OCI-LY7 (cell line): ENCODE measurements around the gene LRRC8C. TPM values are rescaled to one million over a fixed set of nuclear protein-coding genes. Genes with fewer than 3 reads are reported as not detected.

ENCODE experiments used
- BruUV-seq: library from RNA; stranded (reverse); fragments of 400-500 nt; replicated peaks from 2 replicates; lab custom pipeline; 2021; lab: Mats Ljungman, UMichigan
- CTCF ChIA-PET: fragments of 300-600 bp; sonication (Branson Sonifier 250); formaldehyde crosslinking; loops from one replicate; lab custom pipeline; 2022; ENCODE audit warnings: antibody characterized with exemption; ENCODE audit not compliant: unreplicated experiment; lab: Charles Lee
- POLR2A ChIA-PET: fragments of 300-600 bp; sonication (Branson Sonifier 250); formaldehyde crosslinking; loops from one replicate; lab custom pipeline; 2022; ENCODE audit warnings: antibody characterized with exemption; lab: Charles Lee
- DNase-seq: peaks from one replicate; pipeline ENCODE4 v3.0.0-alpha.2; 2015; ENCODE audit warnings: low spot score
- H2AFZ ChIP-seq: fragments of 200-600 bp; sonication (generic), shearing (Covaris generic); 2 replicates; pipeline ENCODE4 v1.6.1; 2014; ENCODE audit warnings: mild to moderate bottlenecking, antibody characterized with exemption, low read length, moderate library complexity
- H3K27ac ChIP-seq: fragments of 200-600 bp; sonication (generic); 2 replicates; pipeline ENCODE4 v1.5.1; 2014; ENCODE audit warnings: mixed run types, low read depth, mild to moderate bottlenecking, moderate library complexity, low read length, inconsistent platforms; ENCODE audit not compliant: poor library complexity, severe bottlenecking
- H3K36me3 ChIP-seq: fragments of 200-600 bp; sonication (generic); 2 replicates; pipeline ENCODE4 v1.6.1; 2014; ENCODE audit warnings: mild to moderate bottlenecking, antibody characterized with exemption, low read length, moderate library complexity, mixed read lengths; ENCODE audit not compliant: insufficient read depth
- H3K4me1 ChIP-seq: fragments of 200-600 bp; sonication (generic); 2 replicates; pipeline ENCODE4 v1.5.1; 2014; ENCODE audit warnings: mild to moderate bottlenecking, low read length; ENCODE audit not compliant: insufficient read depth, poor library complexity, severe bottlenecking
- H3K4me2 ChIP-seq: fragments of 200-600 bp; sonication (generic); 2 replicates; pipeline ENCODE4 v1.6.1; 2014; ENCODE audit warnings: mild to moderate bottlenecking, low read length
- H3K4me3 ChIP-seq: fragments of 200-600 bp; sonication (generic); 2 replicates; pipeline ENCODE4 v1.5.1; 2014; ENCODE audit warnings: mild to moderate bottlenecking, low read depth, low read length; ENCODE audit not compliant: poor library complexity, severe bottlenecking
- H3K79me2 ChIP-seq: fragments of 200-600 bp; sonication (generic); 2 replicates; pipeline ENCODE4 v1.6.1; 2016; ENCODE audit warnings: low read depth, mild to moderate bottlenecking, low read length, moderate library complexity, mixed read lengths; ENCODE audit not compliant: insufficient read depth
- H3K9me2 ChIP-seq: fragments of 200-600 bp; sonication (generic); 2 replicates; pipeline ENCODE4 v1.6.1; 2016; ENCODE audit warnings: mild to moderate bottlenecking, low read length, mixed read lengths; ENCODE audit not compliant: insufficient read depth
- H3K9me3 ChIP-seq: fragments of 200-600 bp; sonication (generic); 2 replicates; pipeline ENCODE4 v1.6.1; 2014; ENCODE audit warnings: mild to moderate bottlenecking, mixed run types, low read length, mixed read lengths
- H4K20me1 ChIP-seq: fragments of 200-600 bp; sonication (generic); 2 replicates; pipeline ENCODE4 v1.6.1; 2014; ENCODE audit warnings: mild to moderate bottlenecking, antibody characterized with exemption, low read length, moderate library complexity, mixed read lengths; ENCODE audit not compliant: insufficient read depth
- EZH2phosphoT487 ChIP-seq: fragments of 200-600 bp; sonication (generic); IDR thresholded peaks from 2 replicates; pipeline ENCODE4 v1.6.1; 2018; ENCODE audit warnings: low read depth, borderline replicate concordance, mild to moderate bottlenecking, mixed run types, antibody characterized with exemption, low read length, moderate library complexity, mixed read lengths
- intact Hi-C: fragments of 100-400 bp; cut with micrococcal nuclease; formaldehyde crosslinking; loops from one replicate; pipeline ENCODE4 v1.10.0; 2022; ENCODE audit not compliant: unreplicated experiment
- total RNA-seq, 2 experiments: library from RNA; depleted of rRNA in 1 of 2; stranded (reverse); fragments of >200 nt in 1 of 2; shearing (Covaris generic) in 1 of 2; gene quantifications; 2 replicates each; pipeline ENCODE4 v1.2.3, GENCODE V29; 2014 to 2022
- TF ChIP-seq, protein P1 (sequence below): fragments of 200-600 bp; sonication (generic); conservative IDR thresholded peaks from 2 replicates; pipeline ENCODE4 v1.5.1; 2014; ENCODE audit warnings: mild to moderate bottlenecking, antibody characterized with exemption, low read length, moderate library complexity, mixed read lengths

The LRRC8C gene
- total RNA-seq, 2 experiments from 2014 or later, result 6.0 to 9.0 TPM

DNA sequence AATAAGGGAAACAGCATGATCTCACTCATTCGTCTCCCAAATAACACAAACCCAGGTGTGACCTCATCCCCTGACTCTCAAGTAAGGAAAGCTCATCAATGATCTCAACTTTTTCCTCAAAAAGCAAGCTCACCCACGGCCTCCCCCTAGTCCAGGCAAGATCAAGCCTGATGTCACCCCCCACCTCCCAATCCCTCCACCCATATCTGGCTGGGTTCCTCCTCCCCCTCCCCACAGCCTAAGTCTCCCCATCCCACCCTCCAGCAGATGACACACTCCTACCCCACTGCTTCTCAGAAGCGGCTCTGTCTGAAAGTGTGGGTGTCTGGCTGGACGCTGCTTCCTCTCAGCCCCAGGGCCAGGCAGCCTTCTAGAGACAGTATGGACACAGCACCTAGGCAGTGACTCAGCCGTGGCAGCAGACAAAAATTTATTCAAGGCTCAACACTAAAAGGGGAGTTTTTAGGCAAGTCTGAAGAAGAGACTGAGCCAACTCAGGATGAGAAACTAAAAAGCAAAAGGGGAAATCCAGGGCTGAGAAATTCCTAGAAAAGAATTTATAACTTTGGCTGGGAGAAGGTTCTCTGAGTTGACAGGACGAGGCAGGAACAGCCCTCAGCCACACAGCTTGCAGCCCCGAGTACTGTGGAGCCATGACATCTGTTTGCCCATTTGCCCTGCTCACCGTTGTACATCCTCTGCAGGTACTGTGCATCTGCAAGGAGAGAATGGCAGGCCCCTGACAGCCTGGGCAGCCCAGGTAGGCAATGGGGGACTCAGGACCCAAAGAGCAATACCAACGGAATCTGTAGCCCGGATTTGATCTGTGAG, 106.3 kb downstream of the LRRC8C start:
- no peaks in the 10 kb centered on the region for H3K79me2 ChIP-seq
- no peaks in the 10 kb centered on the region for H4K20me1 ChIP-seq
- DNase-seq, result no peak
- H3K4me2 ChIP-seq, result no peak overlapping the region
- ChIA-PET CTCF (no interaction called here), POLR2A (interaction anchor here (1.0 kb wide), 1 partner anchor 19 kb away, joined by 3 read pairs; no protein-coding TSS in a partner anchor)
- H3K9me2 ChIP-seq, result no peaks in the 10 kb centered on the region
- no peaks in the 10 kb centered on the region for H3K36me3 ChIP-seq
- no TSS peak for BruUV-seq
- H3K27ac ChIP-seq, result no peak overlapping the region
- H3K4me3 ChIP-seq, result no peak overlapping the region
- H3K4me1 ChIP-seq, result peaks cover 5% of the 10 kb centered on the region
- TF ChIP-seq, protein P1, sequence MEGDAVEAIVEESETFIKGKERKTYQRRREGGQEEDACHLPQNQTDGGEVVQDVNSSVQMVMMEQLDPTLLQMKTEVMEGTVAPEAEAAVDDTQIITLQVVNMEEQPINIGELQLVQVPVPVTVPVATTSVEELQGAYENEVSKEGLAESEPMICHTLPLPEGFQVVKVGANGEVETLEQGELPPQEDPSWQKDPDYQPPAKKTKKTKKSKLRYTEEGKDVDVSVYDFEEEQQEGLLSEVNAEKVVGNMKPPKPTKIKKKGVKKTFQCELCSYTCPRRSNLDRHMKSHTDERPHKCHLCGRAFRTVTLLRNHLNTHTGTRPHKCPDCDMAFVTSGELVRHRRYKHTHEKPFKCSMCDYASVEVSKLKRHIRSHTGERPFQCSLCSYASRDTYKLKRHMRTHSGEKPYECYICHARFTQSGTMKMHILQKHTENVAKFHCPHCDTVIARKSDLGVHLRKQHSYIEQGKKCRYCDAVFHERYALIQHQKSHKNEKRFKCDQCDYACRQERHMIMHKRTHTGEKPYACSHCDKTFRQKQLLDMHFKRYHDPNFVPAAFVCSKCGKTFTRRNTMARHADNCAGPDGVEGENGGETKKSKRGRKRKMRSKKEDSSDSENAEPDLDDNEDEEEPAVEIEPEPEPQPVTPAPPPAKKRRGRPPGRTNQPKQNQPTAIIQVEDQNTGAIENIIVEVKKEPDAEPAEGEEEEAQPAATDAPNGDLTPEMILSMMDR, result no peak
- TF ChIP-seq EZH2phosphoT487, result no peak
- no peaks in the 10 kb centered on the region for H3K9me3 ChIP-seq
- intact Hi-C loops, result no loop called here
- H2AFZ ChIP-seq, result no peak overlapping the region

DNA sequence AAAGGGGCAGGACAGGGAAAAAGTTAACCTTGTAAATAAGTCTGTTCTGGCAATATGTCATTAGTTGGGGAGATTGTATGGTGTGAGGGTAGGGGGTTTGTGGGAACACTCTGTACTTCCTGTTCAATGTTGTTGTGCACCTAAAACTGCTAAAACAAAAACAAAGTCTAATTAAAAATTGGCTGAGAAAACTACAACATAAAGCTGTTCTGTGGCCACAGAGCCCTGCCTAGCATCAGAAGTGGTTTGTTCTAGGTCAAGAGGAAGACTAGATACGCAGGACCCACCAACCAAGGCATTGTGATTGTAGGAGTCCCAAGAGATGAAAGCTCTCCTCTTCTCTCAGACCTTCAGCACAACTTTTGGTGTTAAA, 106.9 kb downstream of the LRRC8C start:
- Histone ChIP-seq H3K36me3 (no peaks in the 10 kb centered on the region), H3K4me3 (no peak overlapping the region), H3K9me2 (no peaks in the 10 kb centered on the region), H3K4me1 (peaks cover 5% of the 10 kb centered on the region), H4K20me1 (no peaks in the 10 kb centered on the region), H3K4me2 (no peak overlapping the region), H3K27ac (no peak overlapping the region), H2AFZ (no peak overlapping the region), H3K79me2 (no peaks in the 10 kb centered on the region), H3K9me3 (no peaks in the 10 kb centered on the region)
- BruUV-seq, result no TSS peak
- ChIA-PET CTCF (no interaction called here), POLR2A (interaction anchor here (0.6 to 1.0 kb wide), 2 partner anchors 20 to 158 kb away, joined by 3 read pairs; no protein-coding TSS in a partner anchor)
- no peak for DNase-seq
- intact Hi-C loops, result no loop called here
- TF ChIP-seq, protein P1, result no peak
- no peak for TF ChIP-seq EZH2phosphoT487

DNA sequence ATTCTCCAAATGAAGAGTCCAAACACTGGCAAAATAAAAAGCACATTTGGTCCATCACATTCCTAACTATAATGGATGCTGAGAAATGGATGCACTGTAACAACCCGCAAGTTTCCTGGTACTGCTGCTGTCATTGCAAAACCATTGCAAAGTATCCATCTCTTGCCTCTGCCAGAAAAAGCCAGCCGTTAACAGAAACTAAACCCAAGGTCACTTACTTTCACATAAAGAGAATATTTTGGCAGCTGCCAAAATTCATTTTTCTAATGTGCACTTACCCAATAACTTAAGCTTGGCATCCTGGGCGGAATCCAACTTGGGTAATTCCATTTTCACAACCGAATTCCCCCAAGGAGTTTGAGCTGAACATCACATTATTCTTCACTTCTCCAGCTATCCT, 110.9 kb downstream of the LRRC8C start:
- intact Hi-C loops, result no loop called here
- BruUV-seq, result no TSS peak
- no peak for DNase-seq
- ChIA-PET POLR2A (interaction anchor here (0.7 to 1.7 kb wide), 3 partner anchors 23 to 1194 kb away, joined by 3 to 5 read pairs (median 4); no protein-coding TSS in a partner anchor), CTCF (no interaction called here)
- no peaks in the 10 kb centered on the region for H3K9me3 ChIP-seq
- H3K36me3 ChIP-seq, result no peaks in the 10 kb centered on the region
- no peaks in the 10 kb centered on the region for H4K20me1 ChIP-seq
- no peaks in the 10 kb centered on the region for H3K4me1 ChIP-seq
- H3K27ac ChIP-seq, result no peak overlapping the region
- no peak for TF ChIP-seq EZH2phosphoT487
- TF ChIP-seq, protein P1, result no peak
- no peaks in the 10 kb centered on the region for H3K79me2 ChIP-seq
- no peak overlapping the region for H2AFZ ChIP-seq
- no peak overlapping the region for H3K4me3 ChIP-seq
- no peaks in the 10 kb centered on the region for H3K9me2 ChIP-seq
- no peak overlapping the region for H3K4me2 ChIP-seq
